Medulla oblongata (tissue), 1 donor: ENCODE results near the gene PI4K2A.
A peak's percentile ranks its signal among the peaks of the same experiment; 100 is the strongest.

Source experiments
- DNase-seq: peaks from one replicate; pipeline ENCODE4 v3.0.0-alpha.2; 2015; ENCODE audit errors: extremely low spot score

PI4K2A gene

GRCh38 chr10:97704341-97704740 is 63.9 kb downstream of the PI4K2A start:
- DNase-seq: no peak

- DNase-seq: no peak
Observed at GRCh38 chr10:97705006-97705670, 64.7 kb downstream of the PI4K2A start.

DNA sequence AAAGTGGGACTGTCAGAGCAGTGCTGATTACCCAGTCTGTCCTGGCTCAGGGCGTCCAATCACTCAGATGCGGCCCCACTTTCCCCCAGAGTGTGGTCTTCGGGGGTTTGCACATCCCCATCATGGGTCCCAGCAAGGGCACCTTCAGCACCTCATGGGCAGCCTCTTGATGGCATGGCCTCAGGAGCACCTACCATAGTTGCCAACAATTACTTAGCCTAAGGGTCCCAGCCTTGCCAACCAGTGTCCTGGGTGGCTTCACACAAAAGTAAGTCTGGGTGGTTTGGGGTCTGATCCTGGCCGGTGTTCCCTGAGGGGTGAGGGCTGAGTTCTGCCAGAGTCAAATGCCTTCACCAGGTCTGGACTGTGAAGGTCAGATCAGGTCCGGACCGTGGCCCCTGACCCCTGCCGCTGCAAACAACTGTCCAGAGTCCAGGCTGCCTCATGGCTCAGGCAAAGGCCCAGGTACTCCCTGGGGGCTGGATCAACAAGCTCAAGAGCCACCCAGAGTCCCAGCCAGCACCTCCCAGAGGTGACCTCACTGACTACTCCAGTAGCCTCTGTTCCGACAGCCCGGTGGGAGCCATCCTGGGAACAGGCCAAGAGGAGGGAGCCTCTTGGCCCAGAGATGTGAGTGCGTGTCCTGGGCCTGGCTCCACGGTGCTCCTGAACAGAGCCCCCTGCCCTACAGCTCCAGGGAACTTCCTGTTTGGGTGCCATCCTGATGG is 66.8 kb downstream of the PI4K2A start:
- DNase-seq: no peak

DNA sequence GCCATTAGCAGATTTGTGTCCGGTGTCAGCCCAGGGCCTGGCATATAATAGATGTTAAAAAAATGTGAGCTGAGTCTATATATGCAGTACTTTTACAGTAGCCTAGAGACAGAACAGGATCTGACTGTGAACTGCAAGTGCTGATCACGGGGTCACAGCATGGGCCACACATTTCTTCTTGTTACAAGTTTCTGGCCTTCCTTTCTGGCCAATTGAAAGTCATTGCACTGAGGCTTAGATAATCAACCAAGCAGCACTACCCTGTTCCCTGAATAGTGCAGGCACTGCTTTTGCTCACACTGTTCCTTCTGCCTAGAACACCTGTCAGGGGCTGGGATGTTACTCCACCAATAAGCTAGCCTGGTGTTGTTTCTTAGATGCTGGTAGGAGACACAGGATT is 67.7 kb downstream of the PI4K2A start:
- DNase-seq: no peak

DNA sequence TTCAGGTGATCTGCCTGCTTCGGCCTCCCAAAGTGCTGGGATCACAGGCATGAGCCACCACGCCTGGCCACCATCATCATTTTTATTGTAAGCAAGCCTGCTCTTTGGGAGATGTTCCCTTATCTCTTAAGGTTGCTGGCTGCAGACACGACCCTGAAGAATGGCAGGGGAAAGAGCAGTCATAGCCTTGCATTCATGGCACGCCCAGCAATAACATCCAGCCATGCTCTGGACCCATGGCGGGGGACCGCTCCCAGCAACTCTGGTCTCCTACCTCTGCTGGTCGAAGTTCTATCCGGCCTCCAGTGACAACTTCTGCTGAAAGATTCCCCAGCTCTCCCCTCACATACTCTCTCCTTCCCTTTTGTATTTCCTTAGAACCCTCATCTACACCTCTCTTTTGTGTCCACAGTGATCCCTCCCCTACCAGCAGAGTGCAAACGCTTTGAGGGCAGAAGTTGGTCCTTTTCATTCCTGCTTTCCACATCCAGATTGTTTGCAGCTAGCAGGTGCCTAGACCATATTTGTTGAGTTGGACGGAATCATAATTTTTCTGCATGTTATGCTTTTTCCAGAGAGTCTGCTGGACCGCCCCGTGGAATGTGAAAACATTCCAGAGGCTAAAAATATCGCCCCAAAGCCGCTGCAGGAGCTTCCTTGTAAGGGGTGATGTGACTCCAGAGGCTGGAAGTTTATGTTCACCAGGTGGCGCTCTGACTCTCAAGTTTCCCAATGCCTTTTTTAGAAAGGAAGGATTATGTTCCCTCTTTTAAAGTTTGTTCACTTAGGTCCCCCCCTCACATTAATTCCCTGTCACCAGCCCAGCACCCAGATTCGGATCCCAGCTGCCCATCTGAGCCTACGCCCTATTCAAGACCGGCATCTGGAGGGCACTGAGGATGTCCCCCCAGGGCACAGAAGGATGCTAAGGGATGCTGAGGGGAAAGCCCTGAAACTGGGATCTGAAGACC is 68.8 kb downstream of the PI4K2A start:
- DNase-seq: peak; percentile 80

DNA sequence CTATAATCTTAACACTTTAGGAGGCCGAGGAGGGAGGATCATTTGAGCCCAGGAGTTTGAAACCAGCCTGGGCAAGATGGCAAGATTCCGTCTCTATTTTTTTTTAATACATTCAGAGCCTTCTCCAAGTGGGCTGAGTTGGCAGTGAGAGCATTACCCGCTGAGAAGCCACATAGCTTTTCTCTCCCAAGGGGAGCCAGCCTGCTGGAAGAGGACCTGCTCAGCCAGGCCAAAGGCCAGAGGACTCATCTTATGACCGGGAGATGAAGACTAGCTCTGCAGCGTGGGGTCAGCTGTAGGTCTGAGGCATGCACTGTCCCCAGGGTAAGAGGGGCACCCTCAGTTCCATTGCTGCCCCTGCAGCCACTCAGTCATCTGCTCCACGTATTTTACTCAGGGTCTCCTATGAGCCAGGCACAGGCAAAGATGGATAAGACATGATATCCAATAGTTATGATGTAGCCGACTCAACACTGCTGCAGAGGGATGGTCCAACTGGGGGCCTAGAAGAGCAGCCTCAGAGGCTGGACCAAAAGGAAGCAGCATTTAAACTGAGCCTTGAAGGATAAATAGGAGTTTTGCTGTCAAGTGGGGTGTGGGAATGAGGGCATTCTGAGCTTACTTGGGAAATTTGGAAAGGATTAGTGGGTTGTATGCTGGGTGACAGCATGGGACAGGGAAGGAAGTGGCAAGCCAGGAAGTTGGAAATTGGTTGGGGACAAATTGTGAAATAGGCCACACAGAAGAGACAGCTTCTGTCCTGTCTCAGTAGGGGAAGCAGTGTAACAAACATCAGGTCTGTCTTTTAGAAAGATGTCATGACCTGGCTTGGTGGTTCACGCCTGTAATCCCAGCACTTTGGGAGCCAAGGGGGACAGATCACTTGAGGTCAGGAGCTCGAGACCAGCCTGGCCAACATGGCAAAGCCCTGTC is 71.4 kb downstream of the PI4K2A start:
- DNase-seq: no peak

GRCh38 chr10:97713339-97713825 is 72.9 kb downstream of the PI4K2A start, which contains the start of gene MARVELD1:
MARVELD1 (plus strand) TSS chr10:97713730; CDS start chr10:97713877, 147 bp downstream.
- no peak for DNase-seq

DNA sequence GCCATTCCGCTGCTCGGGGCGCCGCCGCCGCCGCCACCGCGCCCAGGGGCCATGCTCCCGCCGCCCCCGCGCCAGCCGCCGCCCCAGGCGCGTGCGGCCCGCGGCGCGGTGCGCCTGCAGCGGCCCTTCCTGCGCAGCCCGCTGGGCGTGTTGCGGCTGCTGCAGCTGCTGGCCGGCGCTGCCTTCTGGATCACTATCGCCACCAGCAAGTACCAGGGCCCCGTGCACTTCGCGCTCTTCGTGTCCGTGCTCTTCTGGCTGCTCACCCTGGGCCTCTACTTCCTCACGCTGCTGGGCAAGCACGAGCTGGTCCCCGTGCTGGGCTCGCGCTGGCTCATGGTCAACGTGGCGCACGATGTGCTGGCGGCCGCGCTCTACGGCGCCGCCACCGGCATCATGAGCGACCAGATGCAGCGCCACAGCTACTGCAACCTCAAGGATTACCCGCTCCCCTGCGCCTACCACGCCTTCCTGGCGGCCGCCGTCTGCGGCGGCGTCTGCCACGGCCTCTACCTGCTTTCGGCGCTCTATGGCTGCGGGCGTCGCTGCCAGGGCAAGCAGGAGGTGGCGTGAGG is 73.4 kb downstream of the PI4K2A start:
- peak; percentile 81 for DNase-seq

- DNase-seq: no peak
Observed at GRCh38 chr10:97714401-97715258, 74.2 kb downstream of the PI4K2A start.

GRCh38 chr10:97715259-97715874 is 74.9 kb downstream of the PI4K2A start:
- DNase-seq: no peak

DNA sequence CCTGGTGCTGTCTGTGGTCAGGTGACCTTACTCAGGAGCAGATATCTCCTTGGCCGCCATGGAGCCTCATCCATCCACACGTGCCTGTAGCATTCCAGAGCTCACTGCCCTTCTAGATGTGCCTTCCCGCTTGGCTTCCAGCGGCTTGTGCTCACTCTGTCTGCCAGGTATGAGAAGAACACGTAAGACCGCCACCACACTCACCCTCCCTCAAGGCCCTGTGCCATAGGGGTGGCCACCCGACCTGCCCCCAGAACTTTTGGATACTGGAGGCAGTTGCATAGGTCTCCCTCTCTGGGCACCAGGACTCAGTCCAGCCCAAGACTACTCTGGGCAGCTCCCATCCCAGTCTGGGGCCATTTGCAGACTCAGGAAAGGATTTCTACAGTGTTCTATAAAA is 77.2 kb downstream of the PI4K2A start:
- DNase-seq: no peak

DNA sequence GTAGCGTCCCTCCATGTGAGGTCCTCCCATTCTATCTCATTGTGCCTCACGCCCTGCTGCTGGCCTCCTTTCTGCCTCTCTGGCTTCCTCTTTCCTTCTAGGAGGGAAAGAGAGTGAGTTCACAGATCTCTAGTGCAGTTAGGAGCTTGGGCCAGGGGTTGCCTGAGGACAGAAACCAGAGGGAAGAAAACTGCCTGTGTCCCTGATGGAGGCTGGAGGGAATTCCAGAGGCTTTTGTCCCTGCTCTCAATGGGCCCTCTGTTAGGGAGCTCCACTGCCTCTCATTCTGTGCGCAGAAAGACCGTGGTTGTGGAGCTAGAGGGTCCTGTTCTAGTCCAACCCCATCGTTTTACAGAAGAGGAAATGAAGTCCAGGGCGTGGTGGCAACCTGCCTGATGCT is 77.7 kb downstream of the PI4K2A start:
- peak; percentile 95 for DNase-seq

GRCh38 chr10:97718659-97719142 is 78.2 kb downstream of the PI4K2A start:
- no peak for DNase-seq

DNA sequence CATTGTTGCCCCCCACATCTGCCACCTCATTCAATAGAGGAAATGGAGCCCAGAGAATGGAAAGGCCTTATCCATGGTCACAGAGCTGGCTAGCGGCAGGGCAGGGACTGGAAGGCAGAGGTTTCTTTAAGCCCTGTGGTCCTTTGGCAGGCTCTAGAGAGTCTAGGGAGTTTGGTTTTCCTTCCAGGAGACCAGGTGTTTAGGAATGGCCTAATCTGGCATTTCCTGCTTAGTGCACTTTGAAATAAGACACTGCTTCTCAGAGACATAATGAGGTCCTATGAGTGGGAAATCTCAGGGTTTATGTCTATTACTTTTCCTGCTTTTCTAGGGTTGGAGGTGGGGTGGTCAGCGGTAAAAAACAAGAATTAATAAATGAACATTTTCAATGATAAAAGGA is 79.1 kb downstream of the PI4K2A start:
- no peak for DNase-seq

- DNase-seq: no peak
Observed at GRCh38 chr10:97721871-97722780, 81.7 kb downstream of the PI4K2A start.

DNA sequence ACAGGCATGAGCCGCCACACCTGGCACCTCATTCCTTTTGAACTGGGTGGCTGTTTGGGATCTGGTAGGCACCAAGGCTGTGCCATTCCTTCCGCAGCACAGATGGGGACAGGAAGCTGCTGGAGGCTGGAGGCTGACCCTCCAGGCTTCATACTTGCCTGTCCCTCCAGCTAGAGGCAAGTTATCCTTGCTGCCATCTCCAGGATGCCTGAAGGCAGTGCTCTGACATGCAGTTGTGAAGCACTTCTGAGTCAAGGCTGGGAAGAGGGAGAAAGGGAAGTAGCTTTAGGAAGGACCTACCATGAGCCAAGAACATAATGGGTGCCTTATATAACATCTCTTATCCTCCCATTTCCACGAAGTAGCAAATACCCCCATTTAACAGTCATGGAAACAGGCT is 82.5 kb downstream of the PI4K2A start:
- DNase-seq: no peak

GRCh38 chr10:97724341-97724941 is 84.0 kb downstream of the PI4K2A start:
- DNase-seq: no peak
